ENCODE results near the gene RPRD1B.
"Not testable (repeated sequence)": the region's sequence is repeated elsewhere in the genome, so short reads cannot be mapped to it uniquely, and the experiment has no call there.

RPRD1B gene

GRCh38 chr20:38102206-38102605 lies 68.7 kb downstream of the RPRD1B start:
- DNase-seq = not testable (repeated sequence)

DNA sequence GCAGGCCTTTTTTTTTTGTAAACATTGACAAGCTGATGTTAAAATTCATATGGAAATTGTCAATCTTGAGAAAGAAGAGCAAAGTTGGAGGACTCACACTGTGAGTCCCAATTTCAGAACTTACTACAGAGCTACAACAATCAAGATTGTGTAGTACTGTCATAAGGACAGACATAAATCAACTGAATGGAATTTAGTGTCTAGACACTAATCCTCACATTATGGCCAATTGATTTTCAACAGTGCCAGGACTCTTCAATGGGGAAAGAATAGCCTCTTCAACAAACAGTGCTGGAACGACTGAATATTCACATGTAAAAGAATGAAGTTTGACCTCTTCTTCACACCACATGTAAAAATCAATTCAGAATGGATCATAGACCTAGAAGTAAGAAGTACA lies 70.7 kb downstream of the RPRD1B start:
- no peak for DNase-seq

GRCh38 chr20:38106461-38106860 lies 72.9 kb downstream of the RPRD1B start:
- DNase-seq = no peak

- not testable (repeated sequence) for DNase-seq
Measured at GRCh38 chr20:38107386-38107785, 73.8 kb downstream of the RPRD1B start.

- DNase-seq = not testable (repeated sequence)
Measured at GRCh38 chr20:38107916-38108315, 74.4 kb downstream of the RPRD1B start.

GRCh38 chr20:38108438-38108985 lies 75.0 kb downstream of the RPRD1B start:
- DNase-seq = no peak

- DNase-seq = no peak
Measured at GRCh38 chr20:38108986-38109541, 75.5 kb downstream of the RPRD1B start.

GRCh38 chr20:38109591-38110524 lies 76.3 kb downstream of the RPRD1B start:
- no peak for DNase-seq

GRCh38 chr20:38110525-38111178 lies 77.1 kb downstream of the RPRD1B start:
- no peak for DNase-seq

DNA sequence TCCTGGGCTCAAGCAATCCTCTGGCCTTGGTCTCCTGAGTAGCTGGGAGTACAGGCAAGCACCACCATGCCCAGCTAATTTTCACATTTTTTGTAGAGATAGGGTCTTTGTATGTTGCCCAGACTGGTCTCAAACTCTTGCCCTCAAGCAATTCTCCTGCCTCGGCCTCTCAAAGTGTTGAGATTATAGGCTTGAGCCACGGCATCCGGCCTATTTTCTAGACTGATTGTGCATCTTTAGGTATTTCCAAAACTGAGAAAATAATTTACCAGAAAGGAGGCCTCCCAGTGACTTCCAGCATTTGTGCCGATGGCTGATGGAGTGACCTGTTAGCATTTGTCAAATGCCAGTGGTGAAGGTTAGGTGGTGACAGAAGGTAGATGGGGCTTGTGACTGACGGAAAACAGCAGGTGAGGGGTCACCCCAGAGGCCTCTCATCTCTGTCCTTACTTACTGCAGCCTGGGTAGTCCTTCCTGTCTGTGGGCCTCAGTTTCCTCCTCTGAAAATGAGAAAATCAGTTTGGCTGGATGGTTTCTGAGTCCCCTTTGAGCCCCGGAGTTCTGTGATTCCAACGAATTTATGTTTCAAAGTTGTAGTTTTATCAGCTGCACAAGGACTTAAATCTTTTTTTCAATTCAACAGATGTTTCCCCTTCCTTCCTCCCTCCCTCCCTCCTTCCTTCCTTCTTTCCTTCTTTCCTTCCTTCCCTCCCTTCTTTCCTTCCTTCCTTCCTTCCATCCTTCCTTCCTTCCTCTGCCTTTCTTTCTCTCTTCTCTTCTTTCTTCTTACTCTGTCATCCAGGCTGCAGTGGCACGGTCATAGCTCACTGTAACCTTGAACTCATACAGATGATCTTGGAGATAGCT lies 78.1 kb downstream of the RPRD1B start:
- no peak for DNase-seq

GRCh38 chr20:38112261-38112929 lies 78.8 kb downstream of the RPRD1B start:
- no peak for DNase-seq

- DNase-seq = no peak
Measured at GRCh38 chr20:38112930-38113294, 79.4 kb downstream of the RPRD1B start.

- no peak for DNase-seq
Measured at GRCh38 chr20:38113401-38114325, 80.1 kb downstream of the RPRD1B start.

GRCh38 chr20:38114353-38114791 lies 80.8 kb downstream of the RPRD1B start:
- no peak for DNase-seq

- DNase-seq = no peak
Measured at GRCh38 chr20:38115205-38115604, 81.7 kb downstream of the RPRD1B start.

- no peak for DNase-seq
Measured at GRCh38 chr20:38115896-38116295, 82.3 kb downstream of the RPRD1B start.

- DNase-seq = no peak
Measured at GRCh38 chr20:38116409-38117165, 83.0 kb downstream of the RPRD1B start.

- DNase-seq = no peak
Measured at GRCh38 chr20:38117205-38117604, 83.7 kb downstream of the RPRD1B start.

DNA sequence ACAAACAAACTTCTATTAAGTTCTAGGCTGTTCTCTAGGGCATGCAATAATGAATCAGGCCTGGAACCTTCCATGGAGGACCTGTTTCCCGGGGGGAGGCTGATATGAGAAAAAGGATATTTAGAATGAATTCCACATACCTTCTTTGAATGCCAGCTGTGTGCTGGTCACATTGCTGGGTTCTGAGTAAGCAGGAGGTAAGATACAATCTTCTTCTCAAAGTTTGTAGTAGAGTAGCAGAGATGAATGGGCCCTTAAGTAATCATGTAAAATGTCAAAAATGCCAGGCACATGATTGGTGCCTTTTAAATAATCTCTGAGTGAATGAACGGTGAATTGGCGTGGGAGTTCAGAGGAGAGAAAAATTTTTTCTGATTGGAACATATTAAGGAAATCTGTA lies 84.1 kb downstream of the RPRD1B start:
- no peak for DNase-seq

Measured in hypothalamus (tissue), 51 donors.